Left renal pelvis (tissue), 4 donors: ENCODE measurements around the gene NFKBIZ. TPM values are rescaled to one million over a fixed set of nuclear protein-coding genes. Genes with fewer than 3 reads are reported as not detected.
"Not testable (repeated sequence)": the region's sequence is repeated elsewhere in the genome, so short reads cannot be mapped to it uniquely, and the experiment has no call there.

ENCODE experiments used
- DNase-seq, 4 donors: peaks; one replicate each; pipeline ENCODE4 v3.0.0-alpha.2; 2013; ENCODE audit warnings: low read depth in 4 of 4, low spot score in 3 of 4
- polyA plus RNA-seq, 4 donors: library from polyadenylated mRNA; unstranded; fragments of 120-200 nt; gene quantifications; one replicate each; pipeline ENCODE4 v1.2.1, GENCODE V29; 2013; ENCODE audit not compliant: insufficient read length in 4 of 4

Gene NFKBIZ
- polyA plus RNA-seq, 4 donors = 5.2 to 70.8 (median 9.3) TPM

DNA sequence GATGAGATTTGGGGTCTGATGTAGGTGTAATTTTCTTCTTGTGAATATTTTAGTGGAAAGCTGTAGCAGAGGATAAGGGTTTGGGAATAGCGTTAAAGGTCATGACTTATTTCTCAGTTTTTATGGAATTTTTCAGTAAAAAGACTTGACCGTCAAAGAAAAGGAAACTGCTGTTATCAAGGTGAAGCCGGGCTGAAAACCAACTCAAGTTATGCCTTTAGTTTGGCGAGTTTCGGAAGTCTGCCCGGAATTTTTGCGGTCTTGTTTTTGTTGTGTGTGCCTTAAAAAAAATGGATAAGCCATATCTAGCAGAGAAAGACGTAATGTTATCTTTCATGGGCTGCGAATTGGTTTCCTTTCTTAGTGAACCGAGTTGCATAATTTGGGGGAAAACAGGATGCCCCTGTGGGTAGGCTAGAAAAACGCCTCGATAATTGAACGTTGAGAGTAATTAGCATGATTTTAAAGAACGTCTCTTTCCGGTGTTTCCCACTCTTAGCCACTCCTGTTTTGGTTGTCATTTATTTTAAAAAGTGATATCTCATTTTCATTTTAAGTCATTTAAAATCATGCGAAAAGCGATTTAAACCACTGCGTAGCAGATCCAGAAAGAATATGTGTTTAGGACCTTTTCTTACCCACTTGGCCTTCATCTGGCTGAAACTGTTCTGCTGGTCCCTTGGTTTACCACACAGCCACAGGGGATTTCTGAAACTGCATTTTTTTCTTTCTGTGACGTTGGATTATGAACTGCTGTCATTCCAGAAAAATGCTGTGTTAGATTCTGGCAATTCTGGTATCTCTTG lies 1.1 kb downstream of the NFKBIZ start:
- DNase-seq = peak in 1 of 4 donors; percentile 14

DNA sequence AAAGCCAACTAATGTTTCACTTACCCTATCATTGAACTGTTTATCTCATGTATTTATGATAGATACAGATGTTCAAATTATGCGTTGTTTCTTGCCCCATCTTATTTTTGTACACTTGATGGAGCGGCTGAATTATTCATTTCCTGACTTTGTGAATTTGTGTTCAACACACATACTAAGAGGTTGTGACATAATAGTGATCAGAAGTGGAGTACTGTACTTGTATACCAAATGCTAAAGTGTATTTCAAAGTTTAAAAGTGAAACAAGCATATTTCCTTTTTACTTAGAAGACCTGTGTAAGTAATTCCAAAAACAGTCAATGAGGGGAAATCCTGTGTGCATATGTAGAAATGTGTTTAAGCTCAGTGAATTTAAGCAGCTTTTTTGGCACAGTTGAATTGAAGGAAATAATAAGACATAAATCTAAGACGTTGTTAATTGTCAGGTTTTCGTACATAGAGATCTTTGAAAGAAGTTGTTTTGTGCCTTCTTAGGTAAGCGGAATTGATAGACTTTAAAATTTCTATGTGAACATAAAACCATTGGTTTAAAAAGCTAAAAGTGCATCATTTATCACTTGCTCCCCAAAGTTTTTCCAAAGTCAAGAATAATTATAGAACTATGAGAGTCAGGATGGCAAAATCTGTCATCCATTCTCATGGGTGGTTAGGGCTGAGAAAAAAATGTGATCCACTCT lies 1.9 kb downstream of the NFKBIZ start:
- peak in 1 of 4 donors; percentile 22 for DNase-seq

DNA sequence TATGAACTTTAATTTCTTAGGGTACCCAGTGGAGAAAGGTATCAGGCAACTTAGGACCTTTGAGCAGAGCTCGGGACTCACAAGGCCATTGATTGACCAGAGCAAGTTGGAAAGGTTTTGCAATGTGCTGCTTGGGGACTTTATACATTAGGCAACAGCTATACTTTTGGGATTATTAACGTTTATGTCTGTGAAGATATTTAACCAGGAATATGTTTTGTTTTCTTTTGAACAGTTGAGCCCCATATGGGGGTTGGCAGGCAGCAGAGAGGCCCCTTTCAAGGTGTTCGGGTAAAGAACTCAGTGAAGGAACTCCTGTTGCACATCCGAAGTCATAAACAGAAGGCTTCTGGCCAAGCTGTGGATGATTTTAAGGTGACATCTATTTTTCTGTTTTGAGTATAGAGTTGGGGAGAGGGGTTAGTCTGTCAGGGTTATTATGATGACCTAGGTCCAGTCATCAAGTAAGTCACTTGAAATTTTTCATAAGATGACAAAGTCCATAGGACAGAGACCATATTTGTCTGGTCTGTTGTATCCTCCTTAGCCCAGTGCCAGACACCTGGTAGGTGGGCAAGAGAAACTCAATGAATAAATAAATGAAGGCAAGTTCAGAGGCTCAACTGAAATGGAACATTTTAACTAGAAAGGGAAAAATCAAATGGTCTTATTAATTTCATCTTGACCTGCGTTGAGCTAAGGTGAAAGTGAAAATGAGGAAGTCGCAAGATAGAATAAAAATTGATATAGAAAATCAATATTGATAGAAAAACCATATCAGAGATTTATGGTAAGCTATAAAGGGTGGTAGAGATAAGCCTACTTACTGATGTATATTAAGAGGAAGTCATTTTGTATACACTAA lies 2.8 kb downstream of the NFKBIZ start:
- DNase-seq = no peak

DNA sequence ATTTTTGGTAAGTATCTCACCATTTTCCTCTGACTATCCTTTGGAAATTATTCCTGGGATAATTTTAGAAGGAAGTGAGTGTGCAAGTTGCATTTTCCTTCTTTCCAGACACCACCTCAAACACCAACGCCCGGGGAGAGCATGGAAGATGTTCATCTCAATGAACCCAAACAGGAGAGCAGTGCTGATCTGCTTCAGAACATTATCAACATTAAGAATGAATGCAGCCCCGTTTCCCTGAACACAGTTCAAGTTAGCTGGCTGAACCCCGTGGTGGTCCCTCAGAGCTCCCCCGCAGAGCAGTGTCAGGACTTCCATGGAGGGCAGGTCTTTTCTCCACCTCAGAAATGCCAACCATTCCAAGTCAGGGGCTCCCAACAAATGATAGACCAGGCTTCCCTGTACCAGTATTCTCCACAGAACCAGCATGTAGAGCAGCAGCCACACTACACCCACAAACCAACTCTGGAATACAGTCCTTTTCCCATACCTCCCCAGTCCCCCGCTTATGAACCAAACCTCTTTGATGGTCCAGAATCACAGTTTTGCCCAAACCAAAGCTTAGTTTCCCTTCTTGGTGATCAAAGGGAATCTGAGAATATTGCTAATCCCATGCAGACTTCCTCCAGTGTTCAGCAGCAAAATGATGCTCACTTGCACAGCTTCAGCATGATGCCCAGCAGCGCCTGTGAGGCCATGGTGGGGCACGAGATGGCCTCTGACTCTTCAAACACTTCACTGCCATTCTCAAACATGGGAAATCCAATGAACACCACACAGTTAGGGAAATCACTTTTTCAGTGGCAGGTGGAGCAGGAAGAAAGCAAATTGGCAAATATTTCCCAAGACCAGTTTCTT lies 3.9 kb downstream of the NFKBIZ start:
- DNase-seq = no peak

DNA sequence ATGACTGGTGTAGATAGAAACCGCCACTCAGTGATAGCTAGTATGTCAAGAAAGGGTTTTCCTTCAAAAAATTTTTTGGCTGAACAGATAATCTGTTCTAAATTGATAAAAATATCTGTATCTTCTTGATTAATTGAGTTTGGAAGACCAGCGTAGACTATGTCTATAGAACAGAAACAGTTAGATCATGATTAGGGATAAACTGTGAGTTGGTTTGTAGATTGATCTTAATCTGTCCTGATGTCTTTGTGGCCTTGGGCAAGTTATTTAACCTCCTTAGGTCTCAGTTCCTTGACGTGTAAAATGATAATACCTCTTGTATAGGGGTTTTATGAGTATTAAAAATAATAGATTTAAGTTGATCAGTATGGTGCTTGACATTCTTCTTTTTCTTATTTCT lies 4.7 kb downstream of the NFKBIZ start:
- DNase-seq = no peak

DNA sequence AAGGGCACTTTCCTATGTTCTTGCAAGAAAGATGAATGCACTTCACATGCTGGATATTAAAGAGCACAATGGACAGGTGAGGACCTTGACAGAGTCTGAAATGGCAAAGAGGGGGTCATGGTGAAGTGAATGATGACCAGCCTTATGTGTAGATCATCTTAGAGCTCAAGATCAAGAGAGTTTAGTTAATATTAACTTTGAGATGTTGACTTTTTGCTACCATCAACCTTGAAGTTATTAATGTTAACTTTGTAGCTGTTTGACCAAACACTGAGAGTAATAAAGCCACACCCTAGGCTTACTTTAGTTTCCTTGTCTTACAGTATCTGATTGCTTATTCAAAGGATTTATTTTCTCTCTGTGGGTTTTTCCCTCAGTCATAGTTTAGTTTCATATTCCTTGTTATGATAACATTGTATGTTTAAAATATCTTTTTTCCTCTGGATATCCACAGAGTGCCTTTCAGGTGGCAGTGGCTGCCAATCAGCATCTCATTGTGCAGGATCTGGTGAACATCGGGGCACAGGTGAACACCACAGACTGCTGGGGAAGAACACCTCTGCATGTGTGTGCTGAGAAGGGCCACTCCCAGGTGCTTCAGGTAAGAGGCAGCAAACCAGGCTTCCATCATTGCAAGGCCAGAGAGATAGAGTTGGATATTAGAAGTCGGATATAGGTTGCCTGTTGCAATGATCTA lies 5.4 kb downstream of the NFKBIZ start:
- DNase-seq = no peak

DNA sequence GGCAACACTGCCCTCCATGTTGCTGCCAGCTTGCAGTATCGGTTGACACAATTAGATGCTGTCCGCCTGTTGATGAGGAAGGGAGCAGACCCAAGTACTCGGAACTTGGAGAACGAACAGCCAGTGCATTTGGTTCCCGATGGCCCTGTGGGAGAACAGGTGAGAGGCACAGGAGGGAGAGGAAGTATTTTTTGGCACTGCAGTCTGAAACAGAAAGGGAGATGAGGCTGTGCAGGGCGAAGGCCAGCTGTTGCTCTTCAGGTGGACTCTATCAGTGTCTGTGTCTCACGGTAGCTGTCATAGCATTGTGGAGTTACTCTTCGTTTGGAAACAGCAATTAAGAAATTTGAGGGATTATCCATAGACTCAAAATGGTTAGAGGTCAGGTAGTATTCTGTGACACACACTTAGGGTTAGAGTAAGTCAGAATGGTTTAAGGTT lies 8.0 kb downstream of the NFKBIZ start:
- DNase-seq = no peak

DNA sequence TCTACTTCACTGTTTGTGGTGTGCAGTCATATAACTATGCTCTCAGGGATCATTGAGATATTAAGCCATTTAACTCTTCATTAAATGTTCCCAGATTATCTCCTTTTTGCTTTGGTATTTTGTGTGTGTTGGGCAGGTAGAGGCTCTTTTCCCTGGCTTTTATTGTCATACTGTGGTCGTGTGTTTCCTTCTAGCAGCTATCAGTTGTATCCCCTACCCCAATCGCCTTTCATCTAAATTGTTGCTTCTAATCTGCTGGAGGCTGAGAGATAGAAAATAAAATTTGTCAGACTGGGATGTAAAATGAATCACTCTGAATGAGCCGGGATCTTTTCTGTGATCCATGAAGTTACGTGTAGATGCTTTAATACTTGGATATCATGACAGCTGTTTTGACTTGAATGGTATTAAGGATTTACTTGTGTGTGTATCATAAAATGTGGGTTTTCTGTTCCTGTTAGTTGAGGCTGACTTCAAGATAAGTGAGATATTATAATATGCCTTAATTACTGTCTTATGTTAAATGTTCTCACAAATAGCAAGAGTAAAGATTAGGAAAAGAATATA lies 9.2 kb downstream of the NFKBIZ start:
- DNase-seq = no peak

DNA sequence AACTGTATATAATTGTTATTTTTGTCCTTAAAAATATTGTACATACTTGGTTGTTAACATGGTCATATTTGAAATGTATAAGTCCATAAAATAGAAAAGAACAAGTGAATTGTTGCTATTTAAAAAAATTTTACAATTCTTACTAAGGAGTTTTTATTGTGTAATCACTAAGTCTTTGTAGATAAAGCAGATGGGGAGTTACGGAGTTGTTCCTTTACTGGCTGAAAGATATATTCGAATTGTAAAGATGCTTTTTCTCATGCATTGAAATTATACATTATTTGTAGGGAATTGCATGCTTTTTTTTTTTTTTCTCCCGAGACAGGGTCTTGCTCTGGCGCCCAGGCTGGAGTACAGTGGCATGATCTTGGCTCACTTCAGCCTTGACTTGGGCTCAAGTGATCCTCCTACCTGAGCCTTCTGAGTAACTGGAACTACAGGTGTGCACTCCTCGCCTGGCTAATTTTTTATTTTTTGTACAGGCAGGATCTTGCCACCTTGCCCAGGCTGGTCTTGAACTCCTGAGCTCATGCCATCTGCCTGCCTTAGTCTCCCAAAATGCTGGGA lies 10.7 kb downstream of the NFKBIZ start:
- no peak for DNase-seq

DNA sequence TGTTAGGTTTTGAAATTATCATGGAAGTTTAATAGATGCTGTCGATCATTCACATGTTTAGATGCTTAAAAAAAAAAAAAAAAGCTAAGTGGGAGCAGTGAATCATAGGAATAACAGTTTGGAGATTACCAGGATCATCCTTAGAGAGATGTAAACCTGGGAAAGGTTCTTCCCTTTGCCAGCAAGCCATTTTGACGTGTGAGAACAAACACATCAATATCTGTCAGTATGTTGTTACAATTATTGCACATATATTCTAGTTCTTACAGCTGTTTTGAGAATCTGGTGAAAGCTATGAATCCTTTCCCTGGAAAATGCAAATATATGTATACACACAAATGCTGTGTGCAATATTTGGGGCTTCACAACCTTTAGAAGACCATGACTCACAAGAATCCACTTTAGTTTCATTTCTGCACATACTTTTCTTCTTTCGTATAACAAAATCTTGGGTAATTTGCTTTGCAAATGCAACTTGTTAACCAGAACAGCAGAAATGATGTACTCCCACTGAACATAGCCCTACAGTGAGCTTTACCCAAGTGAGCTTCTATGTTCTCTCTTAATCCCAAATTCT lies 12.0 kb downstream of the NFKBIZ start:
- no peak for DNase-seq

DNA sequence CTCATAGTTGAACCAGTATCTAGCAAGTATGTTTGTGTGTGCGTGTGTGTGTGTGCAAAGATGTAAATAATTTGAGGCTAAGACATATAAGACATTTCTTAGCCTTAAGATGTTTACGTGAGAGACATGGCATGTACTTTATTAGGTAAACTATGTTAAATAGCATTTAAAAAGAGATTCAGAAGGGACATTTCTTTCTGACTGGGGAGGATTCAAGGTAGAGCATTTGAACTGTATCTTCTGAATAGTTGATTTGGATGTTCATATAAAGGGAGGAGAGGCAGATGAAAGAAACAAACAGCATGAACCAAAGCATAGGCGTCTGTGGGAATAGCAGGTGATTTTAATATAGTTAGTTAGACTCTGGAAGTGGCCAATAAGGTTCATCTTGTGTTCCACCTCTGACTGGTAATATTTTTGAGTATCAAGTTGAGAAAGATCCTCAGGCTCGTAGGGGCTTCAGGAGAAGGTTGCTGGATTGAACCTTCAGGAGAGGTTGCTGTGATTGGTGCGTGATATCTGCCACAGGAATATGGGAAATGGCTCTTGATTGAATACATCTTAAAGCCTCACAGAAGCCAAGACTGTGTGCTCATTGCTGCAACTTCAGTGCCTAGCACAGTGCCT lies 12.6 kb downstream of the NFKBIZ start:
- no peak for DNase-seq

DNA sequence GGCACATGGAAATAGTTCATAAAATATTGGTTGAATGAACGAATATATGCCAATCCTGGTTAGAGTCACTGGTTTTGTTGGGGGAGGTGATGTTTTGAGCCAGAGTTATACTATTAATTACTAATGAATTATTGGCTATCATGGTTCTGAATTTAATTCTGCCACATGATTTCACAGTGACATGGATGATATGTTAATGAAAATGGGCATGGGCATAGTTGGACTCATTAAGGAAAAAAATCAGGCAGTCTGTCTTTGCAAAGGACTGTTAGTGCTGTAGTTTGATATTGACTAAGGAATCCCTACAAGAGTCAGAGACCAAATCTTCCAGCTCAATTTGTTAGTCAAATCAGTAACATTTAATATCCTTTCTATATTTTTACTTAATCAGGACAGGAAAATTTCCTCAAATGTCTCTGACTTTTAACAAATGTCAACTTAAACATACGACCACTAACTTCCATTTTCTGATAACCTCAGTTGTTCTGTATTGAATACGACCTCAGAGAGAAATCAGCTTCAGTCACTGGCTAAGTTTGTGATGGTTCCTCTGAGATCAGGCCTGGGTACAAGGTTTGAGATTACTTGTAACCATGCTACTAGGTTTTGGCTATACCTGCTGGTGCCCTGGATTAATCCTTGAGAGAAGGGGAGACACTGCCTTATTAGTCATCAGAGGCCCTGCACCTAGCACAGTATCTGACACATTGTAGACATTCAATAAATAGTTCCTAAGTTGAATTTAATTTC lies 13.3 kb downstream of the NFKBIZ start:
- no peak for DNase-seq

DNA sequence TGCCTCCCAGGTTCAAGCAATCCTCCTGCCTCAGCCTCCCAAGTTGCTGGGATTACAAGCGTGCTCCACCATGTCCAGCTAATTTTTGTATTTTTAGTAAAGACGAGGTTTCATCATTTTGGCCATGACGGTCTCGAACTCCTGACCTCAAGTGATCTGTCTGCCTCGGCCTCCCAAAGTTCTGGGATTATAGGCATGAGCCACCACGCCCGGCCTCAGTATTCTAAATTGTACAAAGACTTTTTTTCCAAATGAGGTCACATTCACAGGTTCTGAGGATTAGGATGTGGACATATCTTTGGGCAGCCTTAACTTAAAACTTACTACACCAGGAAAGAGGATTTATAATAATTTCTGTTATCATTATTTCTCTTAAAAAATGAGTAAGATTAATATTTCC lies 15.6 kb downstream of the NFKBIZ start:
- not testable (repeated sequence) for DNase-seq

DNA sequence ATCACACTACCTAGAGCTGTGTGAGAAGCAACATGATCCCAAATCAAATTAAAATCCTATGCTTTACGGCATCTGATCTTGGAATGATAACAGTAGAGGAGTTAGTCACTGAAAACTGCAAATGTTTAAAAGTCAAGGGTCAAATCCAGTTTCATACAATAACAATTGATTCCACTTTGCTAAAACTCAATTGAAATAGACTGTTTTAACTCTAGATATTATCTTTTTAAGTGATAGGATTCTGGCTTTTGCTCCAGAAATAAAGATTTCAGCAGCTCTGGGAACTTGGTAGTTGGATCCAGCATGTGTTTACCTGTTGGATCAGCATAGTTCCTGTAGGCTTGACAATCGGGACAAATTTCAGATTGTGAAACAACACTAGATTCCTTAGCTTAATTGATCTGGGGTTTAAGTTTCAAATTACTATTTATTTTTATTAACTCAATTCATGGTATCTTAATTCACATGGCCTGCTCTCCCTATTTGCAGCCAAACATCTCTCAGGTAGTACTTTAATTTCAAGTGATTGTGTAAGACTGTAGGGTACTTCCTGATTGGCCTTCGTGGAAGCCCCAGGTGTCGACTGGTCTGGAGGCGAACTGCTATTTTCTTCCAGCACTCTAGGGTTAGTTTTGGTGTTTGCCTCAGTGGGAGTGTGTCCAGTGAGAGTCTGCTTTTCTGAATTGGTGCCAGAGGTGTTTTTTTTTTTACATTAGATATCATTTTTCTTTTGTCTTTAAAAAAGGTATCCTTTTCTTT lies 16.6 kb downstream of the NFKBIZ start:
- no peak for DNase-seq

DNA sequence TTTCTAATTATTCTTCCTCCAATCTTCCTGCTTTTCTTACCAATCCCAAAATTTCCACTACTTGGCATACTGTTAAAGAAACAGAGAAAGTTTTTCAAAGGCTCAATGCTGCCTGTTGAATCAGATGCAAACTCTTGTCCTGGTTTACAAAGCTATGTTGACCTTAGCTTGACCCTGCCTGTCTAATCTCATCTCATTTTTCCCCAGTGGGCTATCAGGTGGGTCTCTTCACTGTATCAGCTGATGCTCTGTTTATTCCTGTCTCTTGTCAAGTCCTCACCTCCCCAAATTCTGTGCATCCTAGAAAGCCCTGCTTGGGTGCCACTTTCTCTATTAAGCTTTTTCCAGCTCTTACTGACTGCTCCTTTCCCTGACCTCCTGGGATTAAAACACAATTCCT lies 18.2 kb downstream of the NFKBIZ start:
- DNase-seq = no peak

DNA sequence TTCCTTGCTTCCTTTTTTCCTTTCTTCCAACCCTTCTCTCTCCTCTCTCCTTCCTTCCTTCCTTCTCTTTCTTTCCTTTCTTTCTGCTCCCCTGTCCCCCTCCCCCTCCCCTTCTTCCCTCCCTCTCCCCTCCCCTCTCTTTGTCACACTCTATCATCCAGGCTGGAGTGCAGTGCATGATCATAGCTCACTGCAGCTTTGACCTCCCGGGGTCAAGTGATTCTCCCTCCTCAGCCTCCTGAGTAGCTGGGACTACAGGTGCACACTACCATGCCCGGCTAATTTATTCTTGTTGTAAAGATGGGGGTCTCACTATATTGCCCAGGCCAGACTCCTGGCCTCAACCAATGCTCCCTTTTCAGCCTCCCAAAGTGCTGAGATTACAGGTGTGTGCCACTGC lies 18.7 kb downstream of the NFKBIZ start:
- DNase-seq = no peak
